ENCODE results near the gene SCUBE3.

DNA sequence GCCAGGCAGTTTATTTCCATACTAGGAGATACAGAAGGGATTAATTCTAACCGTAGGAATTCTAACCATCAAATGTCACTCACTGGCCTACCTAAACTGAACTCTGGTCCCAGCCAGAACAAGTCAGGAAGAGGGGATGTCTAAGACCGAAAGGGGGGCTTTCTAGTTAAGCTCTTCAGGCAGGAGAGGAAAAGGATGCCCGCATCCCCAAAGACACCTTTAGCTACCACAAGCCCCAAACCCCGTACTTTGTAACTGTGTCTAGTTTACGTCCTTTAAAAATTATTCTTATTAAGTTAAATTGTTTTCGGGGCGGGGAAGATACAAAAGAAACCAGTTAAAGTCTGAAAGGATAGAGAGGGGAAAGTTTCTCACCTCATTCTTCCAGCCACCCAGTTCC lies 44.6 kb downstream of the SCUBE3 start:
- TF ChIP-seq EZH2 (IDR thresholded peaks at IDR 0.05) (no peak), RAD21 (IDR thresholded peaks at IDR 0.05; ENCODE audit: low read depth) (no peak), POLR2A (IDR thresholded peaks at IDR 0.05; ENCODE audit: borderline replicate concordance, extremely low read depth, insufficient read depth, insufficient read length) (no peak), SP1 (IDR thresholded peaks at IDR 0.05; ENCODE audit: low read depth) (no peak), YY1 (IDR thresholded peaks at IDR 0.05; ENCODE audit: extremely low read depth, insufficient replicate concordance, low read depth, low read length) (no peak), ZFX (IDR thresholded peaks at IDR 0.05) (no peak), POLR2AphosphoS5 (IDR thresholded peaks at IDR 0.05; ENCODE audit: low read depth, low read length) (no peak), ZNF274 (IDR thresholded peaks at IDR 0.05; ENCODE audit: low read depth, low read length) (no peak), CEBPB (IDR thresholded peaks at IDR 0.05; ENCODE audit: low read depth) (no peak), TCF7L2 (IDR thresholded peaks at IDR 0.05; ENCODE audit: borderline replicate concordance, extremely low read depth, insufficient read depth, insufficient read length) (no peak)
- TF ChIP-seq, protein P1, sequence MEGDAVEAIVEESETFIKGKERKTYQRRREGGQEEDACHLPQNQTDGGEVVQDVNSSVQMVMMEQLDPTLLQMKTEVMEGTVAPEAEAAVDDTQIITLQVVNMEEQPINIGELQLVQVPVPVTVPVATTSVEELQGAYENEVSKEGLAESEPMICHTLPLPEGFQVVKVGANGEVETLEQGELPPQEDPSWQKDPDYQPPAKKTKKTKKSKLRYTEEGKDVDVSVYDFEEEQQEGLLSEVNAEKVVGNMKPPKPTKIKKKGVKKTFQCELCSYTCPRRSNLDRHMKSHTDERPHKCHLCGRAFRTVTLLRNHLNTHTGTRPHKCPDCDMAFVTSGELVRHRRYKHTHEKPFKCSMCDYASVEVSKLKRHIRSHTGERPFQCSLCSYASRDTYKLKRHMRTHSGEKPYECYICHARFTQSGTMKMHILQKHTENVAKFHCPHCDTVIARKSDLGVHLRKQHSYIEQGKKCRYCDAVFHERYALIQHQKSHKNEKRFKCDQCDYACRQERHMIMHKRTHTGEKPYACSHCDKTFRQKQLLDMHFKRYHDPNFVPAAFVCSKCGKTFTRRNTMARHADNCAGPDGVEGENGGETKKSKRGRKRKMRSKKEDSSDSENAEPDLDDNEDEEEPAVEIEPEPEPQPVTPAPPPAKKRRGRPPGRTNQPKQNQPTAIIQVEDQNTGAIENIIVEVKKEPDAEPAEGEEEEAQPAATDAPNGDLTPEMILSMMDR (IDR thresholded peaks at IDR 0.05 in 2 of 3, conservative IDR thresholded peaks at IDR 0.05 in 1 of 3; ENCODE audit: borderline replicate concordance in 1 of 3, insufficient read depth in 1 of 3, low read depth in 2 of 3, low read length in 2 of 3): no peak
- TF ChIP-seq, protein P2, sequence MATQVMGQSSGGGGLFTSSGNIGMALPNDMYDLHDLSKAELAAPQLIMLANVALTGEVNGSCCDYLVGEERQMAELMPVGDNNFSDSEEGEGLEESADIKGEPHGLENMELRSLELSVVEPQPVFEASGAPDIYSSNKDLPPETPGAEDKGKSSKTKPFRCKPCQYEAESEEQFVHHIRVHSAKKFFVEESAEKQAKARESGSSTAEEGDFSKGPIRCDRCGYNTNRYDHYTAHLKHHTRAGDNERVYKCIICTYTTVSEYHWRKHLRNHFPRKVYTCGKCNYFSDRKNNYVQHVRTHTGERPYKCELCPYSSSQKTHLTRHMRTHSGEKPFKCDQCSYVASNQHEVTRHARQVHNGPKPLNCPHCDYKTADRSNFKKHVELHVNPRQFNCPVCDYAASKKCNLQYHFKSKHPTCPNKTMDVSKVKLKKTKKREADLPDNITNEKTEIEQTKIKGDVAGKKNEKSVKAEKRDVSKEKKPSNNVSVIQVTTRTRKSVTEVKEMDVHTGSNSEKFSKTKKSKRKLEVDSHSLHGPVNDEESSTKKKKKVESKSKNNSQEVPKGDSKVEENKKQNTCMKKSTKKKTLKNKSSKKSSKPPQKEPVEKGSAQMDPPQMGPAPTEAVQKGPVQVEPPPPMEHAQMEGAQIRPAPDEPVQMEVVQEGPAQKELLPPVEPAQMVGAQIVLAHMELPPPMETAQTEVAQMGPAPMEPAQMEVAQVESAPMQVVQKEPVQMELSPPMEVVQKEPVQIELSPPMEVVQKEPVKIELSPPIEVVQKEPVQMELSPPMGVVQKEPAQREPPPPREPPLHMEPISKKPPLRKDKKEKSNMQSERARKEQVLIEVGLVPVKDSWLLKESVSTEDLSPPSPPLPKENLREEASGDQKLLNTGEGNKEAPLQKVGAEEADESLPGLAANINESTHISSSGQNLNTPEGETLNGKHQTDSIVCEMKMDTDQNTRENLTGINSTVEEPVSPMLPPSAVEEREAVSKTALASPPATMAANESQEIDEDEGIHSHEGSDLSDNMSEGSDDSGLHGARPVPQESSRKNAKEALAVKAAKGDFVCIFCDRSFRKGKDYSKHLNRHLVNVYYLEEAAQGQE (IDR thresholded peaks at IDR 0.05; ENCODE audit: low read depth): no peak
- TF ChIP-seq, protein P3, sequence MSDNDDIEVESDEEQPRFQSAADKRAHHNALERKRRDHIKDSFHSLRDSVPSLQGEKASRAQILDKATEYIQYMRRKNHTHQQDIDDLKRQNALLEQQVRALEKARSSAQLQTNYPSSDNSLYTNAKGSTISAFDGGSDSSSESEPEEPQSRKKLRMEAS (IDR thresholded peaks at IDR 0.05): no peak

Data from HCT116 (cell line).